CD4-positive, CD25-positive, alpha-beta regulatory T cell (primary cell): Measurements from ENCODE around the gene COL6A5. TPM values are rescaled to one million over a fixed set of nuclear protein-coding genes. Genes with fewer than 3 reads are reported as not detected.

ENCODE experiments used
- ATAC-seq, 2 donors: fragments of 150-1000 bp; cut with Tn5 transposase; one replicate each; pipeline ENCODE4 v1.10.0; 2021; ENCODE audit warnings: low read depth in 2 of 2, moderate number of reproducible peaks in 2 of 2, moderate library complexity in 1 of 2
- DNase-seq, 3 donors: peaks; one replicate each; pipeline versions ENCODE4 v3.0.0 to v3.0.0-alpha.2; 2012 to 2022; ENCODE audit warnings: mixed read lengths in 1 of 3
- H3K27ac ChIP-seq: one replicate; pipeline ENCODE4 v1.7.0; 2013; ENCODE audit warnings: mild to moderate bottlenecking, low read length; ENCODE audit not compliant: insufficient read depth, poor library complexity, severe bottlenecking
- H3K27me3 ChIP-seq: one replicate; pipeline ENCODE4 v1.7.0; 2013; ENCODE audit warnings: low read length; ENCODE audit not compliant: control insufficient read depth, insufficient read depth
- H3K36me3 ChIP-seq: one replicate; pipeline ENCODE4 v1.7.0; 2013; ENCODE audit warnings: mild to moderate bottlenecking, low read length, moderate library complexity; ENCODE audit not compliant: control insufficient read depth, insufficient read depth
- H3K4me1 ChIP-seq: 2 replicates; pipeline ENCODE4 v1.7.0; 2013; ENCODE audit warnings: mild to moderate bottlenecking, low read length; ENCODE audit not compliant: insufficient read depth, control insufficient read depth, poor library complexity, severe bottlenecking
- H3K4me3 ChIP-seq: one replicate; pipeline ENCODE4 v1.7.0; 2013; ENCODE audit warnings: low read depth, mild to moderate bottlenecking, low read length, moderate library complexity
- H3K9me3 ChIP-seq, 2 experiments: 1 replicate in 1 of 2; 2 replicates in 1 of 2; pipeline ENCODE4 v1.7.0; 2013; ENCODE audit warnings: low read length in 2 of 2, mild to moderate bottlenecking in 1 of 2, moderate library complexity in 1 of 2; ENCODE audit not compliant: control insufficient read depth in 2 of 2
- H3K27ac Mint-ChIP-seq, 3 donors: one replicate each; pipeline ENCODE4 v1.8.0; 2020 to 2022; ENCODE audit warnings: mild to moderate bottlenecking in 3 of 3, mixed read lengths in 3 of 3, moderate library complexity in 2 of 3
- H3K27me3 Mint-ChIP-seq: one replicate; pipeline ENCODE4 v1.8.0; 2022; ENCODE audit warnings: mild to moderate bottlenecking, mixed read lengths
- H3K36me3 Mint-ChIP-seq: one replicate; pipeline ENCODE4 v1.8.0; 2020; ENCODE audit warnings: mixed read lengths
- H3K4me1 Mint-ChIP-seq, 4 donors: one replicate each; pipeline ENCODE4 v1.8.0; 2020 to 2022; ENCODE audit warnings: mixed read lengths in 4 of 4, mild to moderate bottlenecking in 1 of 4
- H3K4me3 Mint-ChIP-seq, 4 donors: one replicate each; pipeline ENCODE4 v1.8.0; 2020 to 2022; ENCODE audit warnings: mild to moderate bottlenecking in 4 of 4, mixed read lengths in 4 of 4, moderate library complexity in 3 of 4
- H3K9me3 Mint-ChIP-seq, 7 donors: one replicate each; pipeline ENCODE4 v1.8.0; 2020 to 2022; ENCODE audit warnings: mixed read lengths in 7 of 7, mild to moderate bottlenecking in 3 of 7, moderate library complexity in 2 of 7
- polyA plus RNA-seq, 4 donors: library from polyadenylated mRNA; unstranded; fragments of 300-500 nt; fragmentation: Illumina TruSeq; gene quantifications; one replicate each; pipeline ENCODE4 v1.2.3, GENCODE V29; 2021
- total RNA-seq: library from RNA; stranded (reverse); gene quantifications from one replicate; pipeline ENCODE4 v1.2.3, GENCODE V29; 2022

COL6A5 gene
- total RNA-seq: not detected
- not detected for polyA plus RNA-seq

GRCh38 chr3:130345487-130346079 is at the start of gene COL6A5:
Gene COL6A5, plus strand, starts transcription at chr3:130345672. Its CDS starts 27,967 bp downstream, at chr3:130373639.
- Mint-ChIP-seq H3K4me3 (no peak within 1 kb of the TSS), H3K4me1 (no peaks in the 10 kb centered on the region), H3K36me3 (no peaks in the 10 kb centered on the region), H3K27me3 (peaks cover 38% of the 10 kb centered on the region), H3K27ac (no peak within 1 kb of the TSS), H3K9me3 (peaks cover 0 to 8% (median 1%) of the 10 kb centered on the region in 7 donors)
- ATAC-seq (no peak), DNase-seq (no peak)
- Histone ChIP-seq H3K36me3 (no peaks in the 10 kb centered on the region), H3K4me1 (no peaks in the 10 kb centered on the region), H3K27me3 (peaks cover 22% of the 10 kb centered on the region), H3K9me3 (no peaks in the 10 kb centered on the region), H3K27ac (no peak within 1 kb of the TSS), H3K4me3 (no peak within 1 kb of the TSS)

- H3K9me3 Mint-ChIP-seq: peaks cover 0 to 5% (median 2%) of the 10 kb centered on the region in 7 donors
Observed at GRCh38 chr3:130299531-130299930, 45.9 kb upstream of the COL6A5 start.

GRCh38 chr3:130300888-130301287 is 44.6 kb upstream of the COL6A5 start:
- ATAC-seq (no peak), DNase-seq (no peak)
- Histone ChIP-seq H3K36me3 (no peaks in the 10 kb centered on the region), H3K4me1 (no peaks in the 10 kb centered on the region), H3K27me3 (no peaks in the 10 kb centered on the region), H3K9me3 (no peaks in the 10 kb centered on the region), H3K27ac (no peak overlapping the region), H3K4me3 (no peak overlapping the region)
- Mint-ChIP-seq H3K27me3 (peaks cover 20% of the 10 kb centered on the region), H3K4me1 (no peaks in the 10 kb centered on the region), H3K36me3 (no peaks in the 10 kb centered on the region), H3K9me3 (peaks cover 0 to 5% (median 0%) of the 10 kb centered on the region in 7 donors), H3K27ac (no peak overlapping the region), H3K4me3 (peak overlapping the region in 1 of 4 donors; percentile 47)

More at GRCh38 chr3:130299531-130299930, 45.9 kb upstream of the COL6A5 start:
- Mint-ChIP-seq H3K27me3 (peaks cover 16% of the 10 kb centered on the region), H3K4me1 (no peaks in the 10 kb centered on the region), H3K27ac (no peak overlapping the region), H3K4me3 (no peak overlapping the region), H3K36me3 (no peaks in the 10 kb centered on the region)
- Histone ChIP-seq H3K4me1 (no peaks in the 10 kb centered on the region), H3K9me3 (no peaks in the 10 kb centered on the region), H3K27me3 (no peaks in the 10 kb centered on the region), H3K4me3 (no peak overlapping the region), H3K27ac (no peak overlapping the region), H3K36me3 (no peaks in the 10 kb centered on the region)
- ATAC-seq (no peak), DNase-seq (no peak)

DNA sequence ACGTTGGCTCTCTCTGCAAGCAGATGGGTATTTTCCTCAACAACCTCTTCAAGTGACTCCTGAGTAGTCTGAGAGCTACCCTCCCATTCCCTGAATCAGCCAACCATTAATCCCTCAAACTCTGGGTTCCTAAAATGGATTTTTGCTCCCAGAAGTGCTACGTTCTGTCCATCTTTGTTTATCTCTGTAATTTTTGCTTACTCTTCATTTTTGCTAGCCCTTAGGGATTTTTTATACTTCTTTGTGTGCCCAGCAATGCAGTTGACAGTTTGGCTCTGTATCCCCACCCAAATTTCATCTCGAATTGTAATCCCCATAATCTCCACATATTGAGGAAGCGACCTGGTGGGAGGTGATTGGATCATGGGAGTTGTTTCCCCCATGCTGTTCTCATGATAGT is 35.4 kb upstream of the COL6A5 start:
- H3K27me3 Mint-ChIP-seq: peaks cover 15% of the 10 kb centered on the region
- no peaks in the 10 kb centered on the region for H3K36me3 ChIP-seq
- H3K36me3 Mint-ChIP-seq: no peaks in the 10 kb centered on the region
- H3K9me3 Mint-ChIP-seq: peaks cover 0 to 10% (median 3%) of the 10 kb centered on the region in 7 donors
- no peak overlapping the region for H3K4me3 Mint-ChIP-seq
- no peaks in the 10 kb centered on the region for H3K4me1 Mint-ChIP-seq
- H3K27ac Mint-ChIP-seq: no peak overlapping the region
- H3K27ac ChIP-seq: no peak overlapping the region
- H3K27me3 ChIP-seq: peaks cover 3% of the 10 kb centered on the region
- no peak for ATAC-seq
- no peaks in the 10 kb centered on the region for H3K4me1 ChIP-seq
- no peak overlapping the region for H3K4me3 ChIP-seq
- no peak for DNase-seq
- no peaks in the 10 kb centered on the region for H3K9me3 ChIP-seq

DNA sequence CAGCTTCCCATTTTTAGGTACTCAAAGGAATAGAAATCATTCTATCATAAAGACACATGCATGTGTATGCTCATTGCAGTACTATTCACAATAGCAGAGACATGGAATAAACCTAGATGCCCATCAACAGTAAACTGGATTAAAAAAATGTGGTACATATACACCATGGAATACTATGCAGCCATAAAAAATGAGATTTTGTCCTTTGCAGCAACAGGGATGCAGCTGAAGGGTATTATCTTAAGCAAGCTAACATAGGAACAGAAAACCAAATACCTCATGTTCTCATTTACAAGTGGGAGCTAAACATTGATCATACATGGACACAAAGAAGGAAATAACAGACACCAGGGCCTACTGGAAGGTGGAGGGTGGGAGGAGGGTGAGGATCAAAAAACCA is 33.1 kb upstream of the COL6A5 start:
- Mint-ChIP-seq H3K4me1 (no peaks in the 10 kb centered on the region), H3K27me3 (peaks cover 9% of the 10 kb centered on the region), H3K4me3 (no peak overlapping the region), H3K9me3 (peaks cover 0 to 10% (median 3%) of the 10 kb centered on the region in 7 donors), H3K36me3 (no peaks in the 10 kb centered on the region), H3K27ac (no peak overlapping the region)
- ATAC-seq (no peak), DNase-seq (no peak)
- Histone ChIP-seq H3K27ac (no peak overlapping the region), H3K4me1 (no peaks in the 10 kb centered on the region), H3K27me3 (peaks cover 3% of the 10 kb centered on the region), H3K4me3 (no peak overlapping the region), H3K36me3 (no peaks in the 10 kb centered on the region), H3K9me3 (no peaks in the 10 kb centered on the region)

GRCh38 chr3:130316169-130316568 is 29.3 kb upstream of the COL6A5 start:
- DNase-seq: no peak
- Histone ChIP-seq H3K4me3 (no peak overlapping the region), H3K36me3 (no peaks in the 10 kb centered on the region), H3K4me1 (no peaks in the 10 kb centered on the region), H3K27ac (no peak overlapping the region), H3K9me3 (no peaks in the 10 kb centered on the region), H3K27me3 (peaks cover under 1% of the 10 kb centered on the region)
- Mint-ChIP-seq H3K36me3 (no peaks in the 10 kb centered on the region), H3K4me3 (no peak overlapping the region), H3K4me1 (no peaks in the 10 kb centered on the region), H3K27ac (no peak overlapping the region), H3K27me3 (peaks cover 9% of the 10 kb centered on the region), H3K9me3 (peaks cover 0 to 10% (median 2%) of the 10 kb centered on the region in 7 donors)
- ATAC-seq: no peak

DNA sequence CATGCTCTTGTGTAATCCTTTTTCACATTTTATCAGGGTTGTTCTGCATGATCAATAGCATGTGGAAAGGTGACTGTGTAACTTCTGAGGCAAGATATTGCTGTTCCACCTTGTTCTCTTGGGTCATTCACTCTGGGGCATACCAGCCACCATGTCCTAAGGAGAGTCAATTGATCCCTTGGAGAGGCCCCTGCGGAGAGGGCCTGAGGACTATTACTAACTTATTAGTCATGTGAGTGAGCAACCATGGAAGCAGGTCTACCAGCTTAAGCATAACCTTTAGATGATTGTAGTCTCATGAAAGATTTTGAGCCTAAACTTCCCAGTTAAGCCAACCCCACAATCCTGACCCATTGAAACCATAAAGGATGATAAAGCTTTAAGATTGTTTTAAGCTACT is 22.0 kb upstream of the COL6A5 start:
- H3K36me3 Mint-ChIP-seq: no peaks in the 10 kb centered on the region
- no peaks in the 10 kb centered on the region for H3K4me1 Mint-ChIP-seq
- H3K9me3 Mint-ChIP-seq: peaks cover 0 to 11% (median 3%) of the 10 kb centered on the region in 7 donors

DNA sequence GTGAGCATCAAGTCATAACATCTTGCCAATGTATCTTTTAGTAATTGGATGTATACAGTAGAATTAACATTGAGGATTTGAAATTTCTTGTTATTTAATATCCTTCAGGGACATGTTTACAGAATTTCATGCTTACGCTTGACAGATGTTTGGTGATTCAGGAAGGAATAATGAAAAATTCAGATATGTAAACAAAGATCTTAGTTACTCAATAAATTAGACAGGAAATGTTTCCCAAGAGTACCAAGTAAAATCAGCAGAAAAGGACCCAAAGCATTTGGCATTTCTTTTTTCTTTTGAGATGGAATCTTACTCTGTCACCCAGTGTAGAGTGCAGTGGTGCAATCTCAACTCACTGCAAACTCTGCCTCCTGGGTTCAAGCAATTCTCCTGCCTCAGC is 4.7 kb upstream of the COL6A5 start:
- no peaks in the 10 kb centered on the region for H3K36me3 ChIP-seq
- no peak overlapping the region for H3K4me3 Mint-ChIP-seq
- peaks cover 27% of the 10 kb centered on the region for H3K27me3 Mint-ChIP-seq
- H3K4me3 ChIP-seq: no peak overlapping the region
- no peaks in the 10 kb centered on the region for H3K4me1 ChIP-seq
- H3K4me1 Mint-ChIP-seq: no peaks in the 10 kb centered on the region
- H3K9me3 ChIP-seq: no peaks in the 10 kb centered on the region
- H3K9me3 Mint-ChIP-seq: peaks cover 0 to 22% (median 4%) of the 10 kb centered on the region in 7 donors
- H3K27me3 ChIP-seq: peaks cover 9% of the 10 kb centered on the region
- ATAC-seq: no peak
- no peak overlapping the region for H3K27ac ChIP-seq
- no peak overlapping the region for H3K27ac Mint-ChIP-seq
- DNase-seq: no peak
- no peaks in the 10 kb centered on the region for H3K36me3 Mint-ChIP-seq

More for the DNA sequence above, 22.0 kb upstream of the COL6A5 start:
- peaks cover 5% of the 10 kb centered on the region for H3K27me3 Mint-ChIP-seq
- H3K27ac Mint-ChIP-seq: no peak overlapping the region
- H3K36me3 ChIP-seq: no peaks in the 10 kb centered on the region
- no peak overlapping the region for H3K4me3 ChIP-seq
- no peaks in the 10 kb centered on the region for H3K9me3 ChIP-seq
- no peaks in the 10 kb centered on the region for H3K27me3 ChIP-seq
- H3K4me3 Mint-ChIP-seq: no peak overlapping the region
- DNase-seq: no peak
- no peak overlapping the region for H3K27ac ChIP-seq
- no peak for ATAC-seq
- no peaks in the 10 kb centered on the region for H3K4me1 ChIP-seq
